ENCODE results near the gene RAD50. TPM values are rescaled to one million over a fixed set of nuclear protein-coding genes. Genes with fewer than 3 reads are reported as not detected.
A peak's percentile ranks its signal among the peaks of the same experiment; 100 is the strongest.

Gene RAD50
- total and polyA plus RNA-seq, 10 of the 15 experiments (the other 5 are each of a cell fraction or from before 2014, with no cell fraction given): 12.8 to 68.6 (median 47.0) TPM

DNA sequence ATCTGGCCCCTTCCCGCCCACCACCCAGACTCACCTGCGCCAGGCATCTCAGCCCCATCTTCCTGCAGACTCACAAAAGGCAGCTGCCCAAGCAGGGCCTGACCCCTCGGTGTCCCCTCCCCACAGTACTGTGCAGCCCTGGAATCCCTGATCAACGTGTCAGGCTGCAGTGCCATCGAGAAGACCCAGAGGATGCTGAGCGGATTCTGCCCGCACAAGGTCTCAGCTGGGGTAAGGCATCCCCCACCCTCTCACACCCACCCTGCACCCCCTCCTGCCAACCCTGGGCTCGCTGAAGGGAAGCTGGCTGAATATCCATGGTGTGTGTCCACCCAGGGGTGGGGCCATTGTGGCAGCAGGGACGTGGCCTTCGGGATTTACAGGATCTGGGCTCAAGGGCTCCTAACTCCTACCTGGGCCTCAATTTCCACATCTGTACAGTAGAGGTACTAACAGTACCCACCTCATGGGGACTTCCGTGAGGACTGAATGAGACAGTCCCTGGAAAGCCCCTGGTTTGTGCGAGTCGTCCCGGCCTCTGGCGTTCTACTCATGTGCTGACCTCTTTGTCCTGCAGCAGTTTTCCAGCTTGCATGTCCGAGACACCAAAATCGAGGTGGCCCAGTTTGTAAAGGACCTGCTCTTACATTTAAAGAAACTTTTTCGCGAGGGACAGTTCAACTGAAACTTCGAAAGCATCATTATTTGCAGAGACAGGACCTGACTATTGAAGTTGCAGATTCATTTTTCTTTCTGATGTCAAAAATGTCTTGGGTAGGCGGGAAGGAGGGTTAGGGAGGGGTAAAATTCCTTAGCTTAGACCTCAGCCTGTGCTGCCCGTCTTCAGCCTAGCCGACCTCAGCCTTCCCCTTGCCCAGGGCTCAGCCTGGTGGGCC is 103.1 kb downstream of the RAD50 start:
- in situ Hi-C loops (cut with MboI) (no loop called here), intact Hi-C loops (cut with micrococcal nuclease; ENCODE audit: unreplicated experiment) (loop anchor here (2.0 to 5.0 kb wide), 7 partner anchors 19 to 238 kb away; partner anchors contain the start of genes GDF9 and UQCRQ)
- FAIRE-seq (peak; percentile 57), ATAC-seq (no peak), DNase-seq (ENCODE audit: low read depth, low spot score) (no peak)
- Histone ChIP-seq H3K36me3 (ENCODE audit: control insufficient read depth in 2 of 2, insufficient read depth in 2 of 2, low read length in 1 of 2) (no peaks in the 10 kb centered on the region), H3K4me2 (ENCODE audit: control insufficient read depth, insufficient read depth) (peak overlapping the region; percentile 45; the same call in 1 of the 2 replicates), H3K27ac (ENCODE audit: control insufficient read depth, insufficient read depth) (peak overlapping the region; percentile 96), H3K9ac (ENCODE audit: control insufficient read depth, insufficient read depth, low read length) (peak overlapping the region; percentile 42), H3K4me3 (no peak overlapping the region), H3K27me3 (replicated peaks in 1 of 2; ENCODE audit: control insufficient read depth in 2 of 2, insufficient read depth in 2 of 2, low read length in 1 of 2) (no peaks in the 10 kb centered on the region), H2AFZ (ENCODE audit: control insufficient read depth, low read depth, low read length) (peak overlapping the region; percentile 50), H3K79me2 (ENCODE audit: control insufficient read depth, insufficient read depth, low read length) (no peaks in the 10 kb centered on the region), H3K9me3 (replicated peaks; ENCODE audit: control insufficient read depth, insufficient read depth, low read length) (no peaks in the 10 kb centered on the region), H4K20me1 (ENCODE audit: control insufficient read depth, insufficient read depth) (no peaks in the 10 kb centered on the region), H3K4me1 (ENCODE audit: control insufficient read depth, insufficient read depth, low read length) (peaks cover 74% of the 10 kb centered on the region)
- ChIA-PET POLR2A (interaction anchor here (0.6 to 10.8 kb wide), 13 partner anchors 11 to 246 kb away, joined by 3 to 118 read pairs (median 4); partner anchors contain the start of genes IL4 and KIF3A), SMC1A (ENCODE audit: uncharacterized antibody, unreplicated experiment) (interaction anchor here (0.6 to 12.1 kb wide), 15 partner anchors 15 to 225 kb away, joined by 3 to 156 read pairs (median 5); partner anchors contain the start of genes IL4 and KIF3A), RAD21 (ENCODE audit: unreplicated experiment) (interaction anchor here (0.6 to 9.2 kb wide), 17 partner anchors 15 to 446 kb away, joined by 3 to 148 read pairs (median 6); partner anchors contain the start of genes CCNI2, IL4 and SOWAHA), CTCF (interaction anchor here (0.9 to 7.0 kb wide), 11 partner anchors 15 to 273 kb away, joined by 3 to 58 read pairs (median 7); partner anchors contain the start of genes IL4 and KIF3A)
- WGBS (ENCODE audit: insufficient coverage, insufficient replicate concordance, low lambda C conversion rate, missing lambda C conversion rate): 75% methylated on average over 23 of the region's 23 CpGs
- BruUV-seq (replicated peaks): no TSS peak
- TF ChIP-seq RELA (IDR thresholded peaks at IDR 0.05; ENCODE audit: borderline replicate concordance, partially characterized antibody): peak; percentile 80
- peak; percentile 25; the same call in 1 of the 2 replicates for TF ChIP-seq JUNB (IDR thresholded peaks at IDR 0.05)
- TF ChIP-seq, protein P1, sequence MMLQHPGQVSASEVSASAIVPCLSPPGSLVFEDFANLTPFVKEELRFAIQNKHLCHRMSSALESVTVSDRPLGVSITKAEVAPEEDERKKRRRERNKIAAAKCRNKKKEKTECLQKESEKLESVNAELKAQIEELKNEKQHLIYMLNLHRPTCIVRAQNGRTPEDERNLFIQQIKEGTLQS (IDR thresholded peaks at IDR 0.05; ENCODE audit: borderline replicate concordance, extremely low read depth, low read depth, low read length): no peak
- no peak for TF ChIP-seq POLR2AphosphoS2 (IDR thresholded peaks at IDR 0.05; ENCODE audit: low read depth, low read length)
- TF ChIP-seq, protein P2, sequence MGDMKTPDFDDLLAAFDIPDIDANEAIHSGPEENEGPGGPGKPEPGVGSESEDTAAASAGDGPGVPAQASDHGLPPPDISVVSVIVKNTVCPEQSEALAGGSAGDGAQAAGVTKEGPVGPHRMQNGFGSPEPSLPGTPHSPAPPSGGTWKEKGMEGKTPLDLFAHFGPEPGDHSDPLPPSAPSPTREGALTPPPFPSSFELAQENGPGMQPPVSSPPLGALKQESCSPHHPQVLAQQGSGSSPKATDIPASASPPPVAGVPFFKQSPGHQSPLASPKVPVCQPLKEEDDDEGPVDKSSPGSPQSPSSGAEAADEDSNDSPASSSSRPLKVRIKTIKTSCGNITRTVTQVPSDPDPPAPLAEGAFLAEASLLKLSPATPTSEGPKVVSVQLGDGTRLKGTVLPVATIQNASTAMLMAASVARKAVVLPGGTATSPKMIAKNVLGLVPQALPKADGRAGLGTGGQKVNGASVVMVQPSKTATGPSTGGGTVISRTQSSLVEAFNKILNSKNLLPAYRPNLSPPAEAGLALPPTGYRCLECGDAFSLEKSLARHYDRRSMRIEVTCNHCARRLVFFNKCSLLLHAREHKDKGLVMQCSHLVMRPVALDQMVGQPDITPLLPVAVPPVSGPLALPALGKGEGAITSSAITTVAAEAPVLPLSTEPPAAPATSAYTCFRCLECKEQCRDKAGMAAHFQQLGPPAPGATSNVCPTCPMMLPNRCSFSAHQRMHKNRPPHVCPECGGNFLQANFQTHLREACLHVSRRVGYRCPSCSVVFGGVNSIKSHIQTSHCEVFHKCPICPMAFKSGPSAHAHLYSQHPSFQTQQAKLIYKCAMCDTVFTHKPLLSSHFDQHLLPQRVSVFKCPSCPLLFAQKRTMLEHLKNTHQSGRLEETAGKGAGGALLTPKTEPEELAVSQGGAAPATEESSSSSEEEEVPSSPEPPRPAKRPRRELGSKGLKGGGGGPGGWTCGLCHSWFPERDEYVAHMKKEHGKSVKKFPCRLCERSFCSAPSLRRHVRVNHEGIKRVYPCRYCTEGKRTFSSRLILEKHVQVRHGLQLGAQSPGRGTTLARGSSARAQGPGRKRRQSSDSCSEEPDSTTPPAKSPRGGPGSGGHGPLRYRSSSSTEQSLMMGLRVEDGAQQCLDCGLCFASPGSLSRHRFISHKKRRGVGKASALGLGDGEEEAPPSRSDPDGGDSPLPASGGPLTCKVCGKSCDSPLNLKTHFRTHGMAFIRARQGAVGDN (IDR thresholded peaks at IDR 0.05): peak; percentile 76
- no peak for TF ChIP-seq YBX1 (IDR thresholded peaks at IDR 0.05)
- TF ChIP-seq, protein P3, sequence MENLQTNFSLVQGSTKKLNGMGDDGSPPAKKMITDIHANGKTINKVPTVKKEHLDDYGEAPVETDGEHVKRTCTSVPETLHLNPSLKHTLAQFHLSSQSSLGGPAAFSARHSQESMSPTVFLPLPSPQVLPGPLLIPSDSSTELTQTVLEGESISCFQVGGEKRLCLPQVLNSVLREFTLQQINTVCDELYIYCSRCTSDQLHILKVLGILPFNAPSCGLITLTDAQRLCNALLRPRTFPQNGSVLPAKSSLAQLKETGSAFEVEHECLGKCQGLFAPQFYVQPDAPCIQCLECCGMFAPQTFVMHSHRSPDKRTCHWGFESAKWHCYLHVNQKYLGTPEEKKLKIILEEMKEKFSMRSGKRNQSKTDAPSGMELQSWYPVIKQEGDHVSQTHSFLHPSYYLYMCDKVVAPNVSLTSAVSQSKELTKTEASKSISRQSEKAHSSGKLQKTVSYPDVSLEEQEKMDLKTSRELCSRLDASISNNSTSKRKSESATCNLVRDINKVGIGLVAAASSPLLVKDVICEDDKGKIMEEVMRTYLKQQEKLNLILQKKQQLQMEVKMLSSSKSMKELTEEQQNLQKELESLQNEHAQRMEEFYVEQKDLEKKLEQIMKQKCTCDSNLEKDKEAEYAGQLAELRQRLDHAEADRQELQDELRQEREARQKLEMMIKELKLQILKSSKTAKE (IDR thresholded peaks at IDR 0.05; ENCODE audit: low read depth, poor library complexity, severe bottlenecking): peak; percentile 20
- TF ChIP-seq, protein P4, sequence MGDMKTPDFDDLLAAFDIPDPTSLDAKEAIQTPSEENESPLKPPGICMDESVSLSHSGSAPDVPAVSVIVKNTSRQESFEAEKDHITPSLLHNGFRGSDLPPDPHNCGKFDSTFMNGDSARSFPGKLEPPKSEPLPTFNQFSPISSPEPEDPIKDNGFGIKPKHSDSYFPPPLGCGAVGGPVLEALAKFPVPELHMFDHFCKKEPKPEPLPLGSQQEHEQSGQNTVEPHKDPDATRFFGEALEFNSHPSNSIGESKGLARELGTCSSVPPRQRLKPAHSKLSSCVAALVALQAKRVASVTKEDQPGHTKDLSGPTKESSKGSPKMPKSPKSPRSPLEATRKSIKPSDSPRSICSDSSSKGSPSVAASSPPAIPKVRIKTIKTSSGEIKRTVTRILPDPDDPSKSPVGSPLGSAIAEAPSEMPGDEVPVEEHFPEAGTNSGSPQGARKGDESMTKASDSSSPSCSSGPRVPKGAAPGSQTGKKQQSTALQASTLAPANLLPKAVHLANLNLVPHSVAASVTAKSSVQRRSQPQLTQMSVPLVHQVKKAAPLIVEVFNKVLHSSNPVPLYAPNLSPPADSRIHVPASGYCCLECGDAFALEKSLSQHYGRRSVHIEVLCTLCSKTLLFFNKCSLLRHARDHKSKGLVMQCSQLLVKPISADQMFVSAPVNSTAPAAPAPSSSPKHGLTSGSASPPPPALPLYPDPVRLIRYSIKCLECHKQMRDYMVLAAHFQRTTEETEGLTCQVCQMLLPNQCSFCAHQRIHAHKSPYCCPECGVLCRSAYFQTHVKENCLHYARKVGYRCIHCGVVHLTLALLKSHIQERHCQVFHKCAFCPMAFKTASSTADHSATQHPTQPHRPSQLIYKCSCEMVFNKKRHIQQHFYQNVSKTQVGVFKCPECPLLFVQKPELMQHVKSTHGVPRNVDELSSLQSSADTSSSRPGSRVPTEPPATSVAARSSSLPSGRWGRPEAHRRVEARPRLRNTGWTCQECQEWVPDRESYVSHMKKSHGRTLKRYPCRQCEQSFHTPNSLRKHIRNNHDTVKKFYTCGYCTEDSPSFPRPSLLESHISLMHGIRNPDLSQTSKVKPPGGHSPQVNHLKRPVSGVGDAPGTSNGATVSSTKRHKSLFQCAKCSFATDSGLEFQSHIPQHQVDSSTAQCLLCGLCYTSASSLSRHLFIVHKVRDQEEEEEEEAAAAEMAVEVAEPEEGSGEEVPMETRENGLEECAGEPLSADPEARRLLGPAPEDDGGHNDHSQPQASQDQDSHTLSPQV (IDR thresholded peaks at IDR 0.05): peak; percentile 14; the same call in 1 of the 2 replicates
- peak; percentile 85 for TF ChIP-seq IKZF1 (conservative IDR thresholded peaks at IDR 0.05)

All from GM12878 (cell line).